Measurements from ENCODE around the gene TRAFD1.

DNA sequence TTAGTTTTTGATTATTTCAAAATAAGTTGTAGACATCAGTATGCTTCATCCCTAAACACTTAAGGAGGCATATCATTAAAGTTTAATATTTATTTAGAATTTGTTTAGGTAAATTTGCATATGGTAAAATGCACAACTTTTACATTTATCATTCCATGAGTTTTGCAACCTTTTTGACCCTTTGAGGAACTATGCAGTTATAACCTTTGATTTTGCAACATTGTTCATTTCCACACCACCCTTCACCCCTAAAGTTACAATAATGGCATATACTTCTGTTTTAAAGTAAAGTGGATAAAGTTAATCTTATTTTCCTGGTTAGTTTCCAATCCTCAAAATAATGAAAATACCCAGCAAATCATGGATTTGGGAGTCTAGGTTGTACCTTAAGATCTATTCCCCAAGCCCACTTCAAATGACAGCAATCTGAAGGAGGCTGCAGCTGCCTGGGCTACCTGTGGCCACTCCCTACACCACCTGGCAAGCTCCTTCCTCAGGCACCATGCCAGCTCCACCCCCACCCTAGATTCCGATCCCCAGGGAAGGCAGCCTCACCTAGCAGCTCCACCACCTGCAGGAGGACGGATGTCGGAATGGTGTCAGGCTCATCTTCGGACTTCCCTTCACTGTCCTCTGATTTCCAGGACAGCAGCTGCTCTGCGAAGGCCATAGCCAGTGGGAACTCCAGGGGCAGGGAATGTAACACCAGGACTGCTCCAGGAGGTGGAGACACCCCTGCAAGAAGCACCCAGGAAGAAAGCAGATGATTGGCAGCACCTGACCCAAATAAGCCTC, 65.1 kb downstream of the TRAFD1 start:
- TF ChIP-seq MAFG (CRISPR knock-in tag; IDR thresholded peaks at IDR 0.05) (no peak), CHD2 (IDR thresholded peaks at IDR 0.05; ENCODE audit: low read depth, low read length) (no peak), PPARG (CRISPR knock-in tag; conservative IDR thresholded peaks at IDR 0.05) (no peak)
- TF ChIP-seq, protein P1, sequence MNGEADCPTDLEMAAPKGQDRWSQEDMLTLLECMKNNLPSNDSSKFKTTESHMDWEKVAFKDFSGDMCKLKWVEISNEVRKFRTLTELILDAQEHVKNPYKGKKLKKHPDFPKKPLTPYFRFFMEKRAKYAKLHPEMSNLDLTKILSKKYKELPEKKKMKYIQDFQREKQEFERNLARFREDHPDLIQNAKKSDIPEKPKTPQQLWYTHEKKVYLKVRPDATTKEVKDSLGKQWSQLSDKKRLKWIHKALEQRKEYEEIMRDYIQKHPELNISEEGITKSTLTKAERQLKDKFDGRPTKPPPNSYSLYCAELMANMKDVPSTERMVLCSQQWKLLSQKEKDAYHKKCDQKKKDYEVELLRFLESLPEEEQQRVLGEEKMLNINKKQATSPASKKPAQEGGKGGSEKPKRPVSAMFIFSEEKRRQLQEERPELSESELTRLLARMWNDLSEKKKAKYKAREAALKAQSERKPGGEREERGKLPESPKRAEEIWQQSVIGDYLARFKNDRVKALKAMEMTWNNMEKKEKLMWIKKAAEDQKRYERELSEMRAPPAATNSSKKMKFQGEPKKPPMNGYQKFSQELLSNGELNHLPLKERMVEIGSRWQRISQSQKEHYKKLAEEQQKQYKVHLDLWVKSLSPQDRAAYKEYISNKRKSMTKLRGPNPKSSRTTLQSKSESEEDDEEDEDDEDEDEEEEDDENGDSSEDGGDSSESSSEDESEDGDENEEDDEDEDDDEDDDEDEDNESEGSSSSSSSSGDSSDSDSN (CRISPR knock-in tag; IDR thresholded peaks at IDR 0.05): no peak
- TF ChIP-seq, protein P2, sequence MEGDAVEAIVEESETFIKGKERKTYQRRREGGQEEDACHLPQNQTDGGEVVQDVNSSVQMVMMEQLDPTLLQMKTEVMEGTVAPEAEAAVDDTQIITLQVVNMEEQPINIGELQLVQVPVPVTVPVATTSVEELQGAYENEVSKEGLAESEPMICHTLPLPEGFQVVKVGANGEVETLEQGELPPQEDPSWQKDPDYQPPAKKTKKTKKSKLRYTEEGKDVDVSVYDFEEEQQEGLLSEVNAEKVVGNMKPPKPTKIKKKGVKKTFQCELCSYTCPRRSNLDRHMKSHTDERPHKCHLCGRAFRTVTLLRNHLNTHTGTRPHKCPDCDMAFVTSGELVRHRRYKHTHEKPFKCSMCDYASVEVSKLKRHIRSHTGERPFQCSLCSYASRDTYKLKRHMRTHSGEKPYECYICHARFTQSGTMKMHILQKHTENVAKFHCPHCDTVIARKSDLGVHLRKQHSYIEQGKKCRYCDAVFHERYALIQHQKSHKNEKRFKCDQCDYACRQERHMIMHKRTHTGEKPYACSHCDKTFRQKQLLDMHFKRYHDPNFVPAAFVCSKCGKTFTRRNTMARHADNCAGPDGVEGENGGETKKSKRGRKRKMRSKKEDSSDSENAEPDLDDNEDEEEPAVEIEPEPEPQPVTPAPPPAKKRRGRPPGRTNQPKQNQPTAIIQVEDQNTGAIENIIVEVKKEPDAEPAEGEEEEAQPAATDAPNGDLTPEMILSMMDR (CRISPR knock-in tag; IDR thresholded peaks at IDR 0.05): no peak
- TF ChIP-seq, protein P3, sequence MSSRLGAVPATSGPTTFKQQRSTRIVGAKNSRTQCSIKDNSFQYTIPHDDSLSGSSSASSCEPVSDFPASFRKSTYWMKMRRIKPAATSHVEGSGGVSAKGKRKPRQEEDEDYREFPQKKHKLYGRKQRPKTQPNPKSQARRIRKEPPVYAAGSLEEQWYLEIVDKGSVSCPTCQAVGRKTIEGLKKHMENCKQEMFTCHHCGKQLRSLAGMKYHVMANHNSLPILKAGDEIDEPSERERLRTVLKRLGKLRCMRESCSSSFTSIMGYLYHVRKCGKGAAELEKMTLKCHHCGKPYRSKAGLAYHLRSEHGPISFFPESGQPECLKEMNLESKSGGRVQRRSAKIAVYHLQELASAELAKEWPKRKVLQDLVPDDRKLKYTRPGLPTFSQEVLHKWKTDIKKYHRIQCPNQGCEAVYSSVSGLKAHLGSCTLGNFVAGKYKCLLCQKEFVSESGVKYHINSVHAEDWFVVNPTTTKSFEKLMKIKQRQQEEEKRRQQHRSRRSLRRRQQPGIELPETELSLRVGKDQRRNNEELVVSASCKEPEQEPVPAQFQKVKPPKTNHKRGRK (CRISPR knock-in tag; IDR thresholded peaks at IDR 0.05): no peak
